Effector CD4-positive, alpha-beta T cell (primary cell): ENCODE results near the gene ATXN7L3.
"Not testable (repeated sequence)": the region's sequence is repeated elsewhere in the genome, so short reads cannot be mapped to it uniquely, and the experiment has no call there.

Experiments used
- DNase-seq: peaks from one replicate; pipeline ENCODE4 v3.0.0-alpha.2; 2020

The ATXN7L3 gene

DNA sequence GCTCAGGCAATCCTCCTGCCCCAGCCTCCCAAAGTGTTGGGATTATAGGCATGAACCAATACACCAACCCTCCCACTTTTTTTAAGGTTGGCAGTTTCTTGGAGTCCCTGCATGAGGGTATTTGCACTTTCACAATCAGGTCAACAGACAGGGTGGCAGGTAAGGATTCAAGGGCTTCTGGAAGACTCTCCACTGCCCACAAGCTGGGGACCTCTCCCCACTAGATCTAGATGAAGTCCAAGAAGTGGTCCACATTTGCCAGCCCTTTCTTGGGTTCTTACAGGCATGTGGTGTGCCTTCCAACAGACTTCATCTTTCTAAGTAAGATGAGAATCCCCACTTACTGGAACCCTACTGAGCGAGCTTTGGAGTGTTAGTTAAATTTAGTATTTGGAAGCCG is 25.3 kb downstream of the ATXN7L3 start:
- DNase-seq = no peak

DNA sequence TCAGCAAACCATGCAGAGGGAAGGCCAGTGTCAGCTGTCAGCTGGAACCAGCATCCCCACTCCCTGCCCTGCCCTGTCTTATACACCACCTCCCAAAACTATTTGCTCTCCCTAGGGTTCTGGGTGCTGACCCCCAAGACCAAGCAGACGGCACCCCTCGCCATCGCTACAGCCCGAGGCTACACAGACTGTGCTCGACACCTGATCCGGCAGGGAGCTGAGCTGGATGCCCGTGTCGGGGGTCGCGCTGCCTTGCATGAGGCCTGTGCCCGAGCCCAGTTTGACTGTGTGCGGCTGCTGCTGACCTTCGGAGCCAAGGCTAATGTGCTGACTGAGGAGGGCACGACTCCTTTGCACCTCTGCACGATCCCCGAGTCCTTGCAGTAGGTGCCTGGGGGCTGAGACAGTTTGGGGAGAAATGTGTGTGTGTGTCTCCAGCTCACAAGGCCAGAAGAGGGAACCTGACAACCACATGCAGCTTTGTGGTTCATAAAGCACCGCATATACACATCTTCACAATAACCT is 27.7 kb downstream of the ATXN7L3 start:
- DNase-seq = no peak

DNA sequence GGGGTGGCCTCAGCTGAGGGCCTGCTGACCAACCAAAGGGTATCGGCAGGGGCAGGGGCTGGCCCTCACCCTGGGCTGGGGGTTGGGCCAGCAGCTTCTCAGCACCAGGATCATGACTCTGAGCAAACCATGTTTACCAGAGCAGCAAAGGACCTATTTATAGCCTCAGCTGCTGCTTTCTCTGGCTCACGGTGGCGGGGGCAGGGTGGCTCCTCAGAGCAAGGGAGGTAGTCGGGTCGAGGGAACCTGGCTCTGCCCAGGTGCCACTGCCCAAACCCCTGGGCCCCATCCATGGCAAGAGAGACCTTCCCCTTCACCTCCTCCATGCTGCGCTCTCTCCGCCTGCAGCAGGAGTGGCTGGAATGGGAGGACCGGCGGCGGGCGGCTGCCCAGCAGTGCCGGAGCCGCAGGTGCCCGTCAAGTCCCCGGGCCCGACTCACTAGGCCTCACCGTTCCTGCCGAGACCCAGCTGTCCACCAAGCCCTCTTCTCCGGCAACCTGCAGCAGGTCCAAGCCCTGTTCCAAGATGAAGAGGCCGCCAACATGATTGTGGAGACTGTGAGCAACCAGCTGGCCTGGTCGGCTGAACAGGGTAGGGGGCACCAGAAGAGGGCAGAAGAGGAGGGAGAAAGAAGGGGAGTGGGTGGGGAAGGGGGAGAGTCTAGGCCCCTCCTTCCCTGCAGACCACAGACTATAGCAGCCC is 29.0 kb downstream of the ATXN7L3 start, which contains the start of gene ASB16:
ASB16 (plus strand) TSS at position 206 of the 703 bp plus-strand sequence; CDS start at position 292, 86 bp downstream.
- no peak for DNase-seq

DNA sequence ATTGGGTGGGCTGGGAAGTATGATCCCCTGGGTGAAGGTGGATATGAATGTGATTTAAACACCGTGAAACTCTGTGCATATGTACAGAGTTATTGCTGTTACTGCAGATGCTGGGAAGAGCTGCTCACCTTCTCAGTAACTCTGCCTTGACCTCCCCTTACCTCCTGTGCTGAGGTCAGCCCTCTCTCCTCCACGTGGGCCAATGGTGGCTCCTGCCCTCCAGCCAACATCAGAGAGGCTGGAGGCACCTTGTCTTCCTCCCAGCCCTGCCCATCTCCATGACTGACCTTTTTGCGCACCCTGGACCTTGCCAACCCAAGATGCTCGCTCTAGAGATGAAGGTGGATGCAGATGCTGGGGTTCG is 29.6 kb downstream of the ATXN7L3 start:
- no peak for DNase-seq

DNA sequence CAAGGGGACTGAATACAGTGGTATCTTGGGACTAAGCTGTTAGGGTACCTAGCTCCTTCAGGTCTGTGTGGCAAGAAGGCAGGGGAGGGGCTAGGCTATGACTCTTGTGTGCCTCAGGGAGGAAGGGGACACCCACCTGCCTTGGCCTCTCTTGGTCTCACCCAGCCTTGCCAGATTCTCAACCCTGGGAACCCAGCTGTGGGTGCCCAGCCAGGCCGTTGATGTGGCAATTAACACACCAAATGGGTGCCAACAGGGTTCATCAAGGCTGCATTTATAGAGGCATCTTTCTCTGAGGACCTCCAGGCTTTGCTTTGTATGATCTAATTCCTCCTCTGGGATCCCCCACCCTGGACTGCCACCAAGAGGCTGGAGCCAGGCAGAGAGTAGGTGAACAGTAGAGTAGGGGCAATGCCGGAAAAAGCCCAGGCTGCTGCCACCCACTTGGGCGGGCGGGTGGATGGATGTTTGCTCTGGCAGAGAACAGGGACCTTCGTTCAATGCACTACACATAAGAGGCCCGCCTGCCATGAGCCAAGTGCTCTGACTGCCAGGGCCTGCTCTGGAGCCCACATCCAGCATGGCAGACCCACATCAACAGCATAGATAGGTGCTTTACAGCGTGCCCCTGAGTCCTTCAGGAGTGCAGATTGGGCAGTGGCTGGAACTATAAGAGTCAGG is 32.4 kb downstream of the ATXN7L3 start:
- no peak for DNase-seq

DNA sequence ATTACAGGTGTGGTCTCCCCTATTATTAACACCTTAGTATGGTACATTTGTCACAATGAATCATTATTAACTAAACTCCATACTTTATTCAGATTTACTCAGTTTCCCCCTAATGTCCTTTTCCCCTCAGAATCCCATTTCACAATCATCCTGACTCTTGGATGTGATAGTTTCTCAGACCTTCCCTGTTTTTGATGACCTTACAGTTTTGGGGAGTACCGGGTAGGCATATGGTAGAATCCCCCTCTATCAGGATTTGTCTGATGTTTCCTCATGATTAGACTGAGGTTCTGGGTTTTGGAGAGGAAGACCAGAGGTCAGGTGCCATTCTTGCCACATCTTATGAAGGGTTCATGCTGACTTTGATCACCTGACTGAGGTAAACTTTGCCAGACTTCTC is 35.2 kb downstream of the ATXN7L3 start:
- DNase-seq = no peak

DNA sequence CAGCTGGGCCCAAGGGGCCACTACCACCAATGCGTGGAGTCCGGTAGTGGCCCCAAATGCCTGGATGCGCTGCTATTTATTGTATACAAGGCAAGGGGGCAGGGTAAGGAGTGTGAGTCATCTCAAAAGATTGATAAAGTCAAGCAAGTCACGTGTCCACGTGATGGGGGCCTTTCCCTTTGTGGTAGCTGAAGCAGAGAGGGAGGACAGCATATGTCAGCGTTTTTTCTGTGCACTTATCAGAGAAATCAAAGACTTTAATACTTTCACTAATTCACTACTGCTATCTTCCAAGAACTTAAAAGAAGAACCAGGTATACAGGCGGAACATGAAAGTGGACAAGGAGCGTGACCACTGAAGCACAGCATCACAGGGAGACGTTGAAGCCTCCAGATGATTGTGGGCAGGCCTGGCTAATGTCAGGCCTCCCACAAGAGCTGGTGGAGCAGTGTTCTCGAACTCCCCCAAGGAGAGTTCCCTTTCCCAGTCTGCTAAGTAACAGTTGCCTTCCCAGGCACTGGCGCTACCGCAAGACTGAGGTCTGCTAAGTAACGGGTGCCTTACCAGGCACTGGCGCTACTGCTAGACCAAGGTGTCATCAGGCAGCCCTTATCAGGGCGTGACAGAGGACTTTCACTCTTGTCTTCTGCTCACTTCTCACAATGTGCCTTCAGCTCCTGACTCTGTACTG is 40.0 kb downstream of the ATXN7L3 start:
- no peak for DNase-seq

DNA sequence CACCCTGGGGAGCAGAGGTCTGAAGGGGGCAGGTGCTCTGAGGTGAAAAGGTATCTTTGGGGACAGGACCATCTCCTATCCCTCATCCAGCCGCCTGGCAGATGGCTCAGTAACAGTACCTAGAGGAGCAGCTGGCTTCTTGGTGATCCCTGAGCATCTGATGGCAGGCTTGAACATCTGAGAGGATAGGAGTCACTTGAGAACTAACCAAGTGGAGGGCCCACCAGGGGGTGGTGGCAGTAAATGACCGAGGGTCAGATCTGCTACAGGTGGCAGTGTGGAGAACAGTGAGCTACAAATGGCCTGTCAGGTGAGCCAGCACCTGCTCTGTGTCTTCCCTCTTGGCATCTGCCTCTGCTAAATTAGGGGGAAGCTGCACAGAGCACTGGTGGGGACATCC is 44.2 kb downstream of the ATXN7L3 start:
- no peak for DNase-seq

DNA sequence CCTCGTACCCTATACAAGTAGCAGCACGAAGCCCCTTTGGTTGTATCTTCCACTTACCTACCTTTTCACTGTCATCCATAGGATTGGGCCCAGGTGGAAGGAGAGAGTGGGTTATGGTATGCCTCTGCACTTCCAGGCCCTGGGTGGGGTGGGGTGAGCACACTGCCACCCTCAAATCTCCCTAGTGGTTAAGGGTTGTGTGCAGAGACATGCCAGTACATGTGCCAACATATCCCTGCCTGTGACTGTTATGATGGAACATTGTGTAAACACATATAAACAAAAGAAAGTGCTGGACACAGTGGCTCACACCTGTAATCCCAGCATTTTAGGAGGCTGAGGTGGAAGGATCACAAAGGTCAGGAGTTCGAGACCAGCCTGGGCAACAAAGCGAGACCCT is 46.8 kb downstream of the ATXN7L3 start:
- DNase-seq = no peak

DNA sequence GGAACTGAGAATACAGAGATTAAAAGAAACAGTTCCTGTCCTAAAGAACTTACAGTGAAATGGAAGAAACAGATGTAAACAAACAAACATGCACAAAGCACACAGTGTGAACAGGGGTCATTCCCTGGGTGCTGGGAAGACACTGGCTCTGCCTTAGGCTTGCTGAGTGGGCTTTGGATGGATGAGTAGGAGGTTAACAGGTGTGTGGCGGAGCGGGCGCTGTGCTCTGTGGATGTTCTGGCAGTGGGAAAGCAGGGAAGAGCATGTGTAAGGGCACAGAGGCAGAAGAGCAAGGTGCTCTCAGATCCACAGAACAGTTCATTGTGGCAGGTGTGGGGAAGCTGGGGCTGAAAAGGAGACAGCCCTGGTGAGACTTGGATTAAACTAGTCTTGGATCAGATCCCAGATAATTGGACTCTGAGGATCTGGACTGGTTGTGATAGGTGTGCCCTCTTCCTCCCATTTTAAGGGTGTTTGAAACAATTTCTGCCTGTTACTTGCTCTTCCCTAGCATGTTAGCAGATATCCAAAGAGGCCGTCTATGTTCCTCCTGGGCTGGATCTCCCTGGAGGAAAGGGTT is 49.8 kb downstream of the ATXN7L3 start:
- no peak for DNase-seq

DNA sequence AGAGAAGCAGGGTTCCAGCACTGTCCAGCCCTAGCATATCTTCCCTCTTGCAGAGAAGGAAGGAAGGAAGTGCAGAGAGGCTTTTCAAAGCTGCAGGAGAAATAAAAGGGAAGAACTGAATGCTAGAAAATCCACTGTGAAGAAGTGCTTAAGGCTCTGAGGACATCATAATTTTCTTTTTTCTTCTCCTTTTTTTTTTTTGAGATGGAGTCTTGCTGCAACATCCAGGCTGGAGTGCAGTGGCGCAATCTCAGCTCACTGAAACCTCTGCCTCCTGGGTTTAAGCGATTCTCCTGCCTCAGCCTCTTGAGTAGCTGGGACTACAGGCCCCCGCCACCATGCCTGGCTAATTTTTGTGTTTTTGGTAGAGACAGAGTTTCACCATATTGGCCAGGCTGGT is 50.6 kb downstream of the ATXN7L3 start:
- not testable (repeated sequence) for DNase-seq

DNA sequence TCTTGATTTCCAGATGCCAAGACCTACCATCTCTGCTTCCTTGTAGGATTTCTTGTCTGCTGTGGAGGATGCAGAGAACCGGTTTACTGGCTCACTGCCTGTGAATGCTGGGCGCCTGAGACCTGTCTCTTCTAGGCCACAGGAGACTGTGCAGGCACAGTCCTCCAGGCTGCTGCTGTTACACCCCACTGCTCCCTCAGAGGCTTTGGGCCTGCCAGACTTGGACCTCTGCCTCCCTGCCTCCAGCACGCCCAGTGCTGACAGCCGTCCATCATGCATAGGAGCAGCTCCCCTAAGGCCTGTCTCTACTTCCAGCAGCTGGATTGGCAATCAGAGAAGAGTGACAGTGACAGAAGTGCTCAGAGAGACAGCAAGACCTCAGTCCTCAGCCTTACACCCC is 51.9 kb downstream of the ATXN7L3 start:
- no peak for DNase-seq

DNA sequence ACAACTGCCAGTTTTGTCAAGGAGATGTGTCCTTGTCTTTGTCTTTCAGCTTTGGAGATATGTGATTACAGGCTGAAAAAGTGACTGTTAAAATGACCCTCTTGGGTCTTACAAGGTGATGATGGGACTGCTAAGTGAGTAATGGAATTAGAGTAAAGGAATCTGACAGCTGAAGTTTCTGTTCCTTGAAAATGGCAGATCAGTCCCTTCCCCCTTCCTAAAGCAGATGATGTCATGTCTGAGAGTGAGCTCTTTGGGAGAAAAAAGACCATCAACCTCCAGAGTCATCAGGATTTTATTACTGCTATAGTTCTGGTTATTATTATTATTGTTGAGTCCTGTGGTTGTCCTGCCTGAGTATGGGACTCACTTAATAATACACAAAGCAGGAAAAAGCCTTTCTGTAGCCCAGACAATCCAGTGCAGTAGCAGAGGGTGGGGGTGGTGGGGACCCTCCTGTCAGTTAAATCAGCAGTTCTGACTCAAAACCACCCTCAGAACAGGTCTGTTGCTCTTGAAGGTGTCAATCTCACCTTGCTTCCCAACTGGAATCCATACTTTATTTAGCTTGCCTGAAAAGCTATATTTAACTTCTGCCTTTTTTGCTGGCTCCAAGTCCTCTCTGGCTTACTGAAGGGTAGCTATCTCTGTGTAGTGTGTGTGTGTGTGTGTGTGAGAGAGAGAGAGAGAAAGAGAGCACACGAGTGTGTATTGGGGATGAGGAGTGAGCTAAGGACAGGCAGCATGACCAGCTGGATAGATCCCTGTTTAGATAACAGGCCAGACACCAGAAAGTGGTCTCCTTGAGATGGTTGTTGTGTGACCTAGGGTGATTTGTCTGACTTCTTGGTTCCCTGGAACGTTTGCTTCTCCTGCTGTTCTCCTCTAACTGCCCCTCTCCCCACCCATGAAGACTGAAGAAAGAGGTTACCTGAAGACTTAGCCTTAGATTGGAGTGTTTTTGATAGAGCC is 53.0 kb downstream of the ATXN7L3 start:
- no peak for DNase-seq

DNA sequence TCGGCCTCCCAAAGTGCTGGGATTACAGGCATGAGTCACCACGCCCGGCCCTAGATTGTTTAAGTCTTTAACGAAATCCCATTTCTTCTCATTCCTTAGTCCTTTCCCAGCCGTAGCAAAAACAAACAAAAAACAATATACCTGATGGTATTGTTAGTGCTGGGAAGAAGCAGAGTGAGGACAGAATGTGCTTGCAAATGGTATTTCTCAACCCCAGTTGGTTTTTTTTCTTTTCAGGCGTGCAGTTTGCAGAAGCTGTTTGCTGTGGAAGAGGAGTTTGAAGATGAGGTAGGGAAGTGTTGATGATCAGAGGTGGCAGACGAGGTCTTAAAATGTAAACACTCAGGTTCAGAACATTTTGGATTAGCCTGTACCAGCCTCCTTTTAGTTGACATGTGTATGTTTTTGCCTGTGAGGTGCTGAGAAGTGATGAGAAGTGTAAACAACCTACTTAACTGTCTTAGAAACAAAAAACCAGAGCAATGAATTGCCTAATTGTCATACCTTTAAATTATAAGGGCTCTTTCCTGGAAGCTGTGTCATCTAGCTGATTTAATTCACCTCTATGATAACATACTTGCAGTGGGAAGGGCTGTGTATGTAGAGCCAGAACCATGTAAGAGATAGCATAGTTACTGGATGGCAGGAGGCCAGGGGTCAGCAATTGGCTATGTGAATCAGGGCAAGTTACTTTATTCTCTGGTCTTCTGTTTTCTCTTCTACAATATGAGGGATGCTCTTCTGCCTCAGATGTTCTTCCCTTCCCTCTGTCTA is 54.5 kb downstream of the ATXN7L3 start:
- DNase-seq = no peak

DNA sequence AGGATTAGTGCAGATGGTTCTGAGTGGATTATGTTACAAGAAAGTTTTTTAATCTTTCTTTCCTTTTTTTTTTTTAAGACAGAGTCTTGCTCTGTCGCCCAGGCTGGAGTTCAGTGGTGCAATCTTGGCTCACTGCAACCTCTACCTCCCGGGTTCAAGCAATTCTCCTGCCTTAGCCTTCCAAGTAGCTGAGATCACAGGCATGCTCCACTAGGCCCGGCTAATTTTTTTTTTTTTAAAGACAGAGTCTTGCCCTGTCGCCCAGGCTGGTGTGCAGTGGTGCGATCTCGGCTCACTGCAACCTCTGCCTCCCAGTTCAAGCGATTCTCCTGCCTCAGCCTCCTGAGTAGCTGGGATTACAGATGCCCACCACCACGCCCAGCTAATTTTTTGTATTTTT is 55.8 kb downstream of the ATXN7L3 start:
- DNase-seq = not testable (repeated sequence)
